GM19025 (cell line): ENCODE data around the gene TBC1D21.

ENCODE experiments used
- ATAC-seq: cut with Tn5 transposase; IDR thresholded peaks from one replicate; pipeline ENCODE4 v1.9.1; 2021; ENCODE audit warnings: mild to moderate bottlenecking, low read depth, moderate library complexity; ENCODE audit not compliant: unreplicated experiment

The TBC1D21 gene

GRCh38 chr15:73886717-73887345 is 13.5 kb downstream of the TBC1D21 start:
- no peak for ATAC-seq

GRCh38 chr15:73887481-73887880 is 14.1 kb downstream of the TBC1D21 start:
- ATAC-seq: no peak

- ATAC-seq: no peak
These were observed 15.1 kb downstream of the TBC1D21 start for GRCh38 chr15:73888224-73889041.

GRCh38 chr15:73889053-73889761 is 15.8 kb downstream of the TBC1D21 start:
- no peak for ATAC-seq

- ATAC-seq: no peak
These were observed 16.4 kb downstream of the TBC1D21 start for GRCh38 chr15:73889762-73890124.

- no peak for ATAC-seq
These were observed 18.3 kb downstream of the TBC1D21 start for GRCh38 chr15:73891328-73892315.

- no peak for ATAC-seq
These were observed 19.3 kb downstream of the TBC1D21 start for GRCh38 chr15:73892446-73893226.

- ATAC-seq: no peak
These were observed 20.9 kb downstream of the TBC1D21 start for GRCh38 chr15:73894133-73894814.

GRCh38 chr15:73897441-73898261 is 24.3 kb downstream of the TBC1D21 start:
- ATAC-seq: no peak

- no peak for ATAC-seq
These were observed 26.1 kb downstream of the TBC1D21 start for GRCh38 chr15:73899197-73900094.

GRCh38 chr15:73900095-73900712 is 26.8 kb downstream of the TBC1D21 start:
- no peak for ATAC-seq

GRCh38 chr15:73901126-73901810 is 27.9 kb downstream of the TBC1D21 start:
- no peak for ATAC-seq

- no peak for ATAC-seq
These were observed 29.0 kb downstream of the TBC1D21 start for GRCh38 chr15:73902121-73903020.

GRCh38 chr15:73904026-73904815 is 30.9 kb downstream of the TBC1D21 start:
- ATAC-seq: no peak
